IMR-90 (cell line): ENCODE measurements around the gene NEMP1. TPM values are rescaled to one million over a fixed set of nuclear protein-coding genes. Genes with fewer than 3 reads are reported as not detected.

Experiments used
- ATAC-seq: fragments of 200-7000 bp; cut with Tn5 transposase; 2 replicates; pipeline ENCODE4 v1.9.1; 2020; ENCODE audit warnings: low read depth, mild to moderate bottlenecking, moderate library complexity
- BruUV-seq: library from RNA; stranded (reverse); fragments of 400-500 nt; replicated peaks from 2 replicates; lab custom pipeline; 2021; lab: Mats Ljungman, UMichigan
- CTCF ChIA-PET: fragments of 300-600 bp; formaldehyde crosslinking; extraction: SDS; loops from one replicate; lab custom pipeline; 2021; ENCODE audit warnings: antibody characterized with exemption; lab: Yijun Ruan, JAX
- POLR2A ChIA-PET: fragments of 300-600 bp; sonication (Branson Sonifier 250); formaldehyde crosslinking; loops from one replicate; lab custom pipeline; 2022; ENCODE audit warnings: antibody characterized with exemption; ENCODE audit not compliant: unreplicated experiment; lab: Charles Lee
- DNase-seq: peaks from one replicate; pipeline ENCODE4 v3.0.0; 2013
- H2AFZ ChIP-seq: replicated peaks from 2 replicates; pipeline ENCODE3; 2013; ENCODE audit warnings: low read length, mild to moderate bottlenecking; ENCODE audit not compliant: poor library complexity
- H2AK5ac ChIP-seq: 2 replicates; pipeline ENCODE4 v1.6.1; 2013; ENCODE audit warnings: low read depth, low read length, inconsistent platforms
- H2AK9ac ChIP-seq: replicated peaks from 2 replicates; pipeline ENCODE3; 2013; ENCODE audit warnings: mild to moderate bottlenecking, low read depth, low read length, moderate library complexity; ENCODE audit not compliant: poor library complexity
- H2BK120ac ChIP-seq: 2 replicates; pipeline ENCODE4 v1.6.1; 2013; ENCODE audit warnings: low read depth, low read length, inconsistent platforms
- H2BK15ac ChIP-seq: 3 replicates; pipeline ENCODE4 v1.6.1; 2013; ENCODE audit warnings: low read depth, low read length, inconsistent platforms
- H2BK20ac ChIP-seq: 2 replicates; pipeline ENCODE4 v1.6.1; 2013; ENCODE audit warnings: low read depth, mild to moderate bottlenecking, inconsistent platforms, low read length, moderate library complexity
- H2BK5ac ChIP-seq: 2 replicates; pipeline ENCODE4 v1.6.1; 2013; ENCODE audit warnings: mild to moderate bottlenecking, low read depth, low read length, inconsistent platforms; ENCODE audit not compliant: poor library complexity, severe bottlenecking
- H3K14ac ChIP-seq: replicated peaks from 2 replicates; pipeline ENCODE4 v1.6.1; 2013; ENCODE audit warnings: low read depth, low read length, inconsistent platforms
- H3K18ac ChIP-seq: 2 replicates; pipeline ENCODE4 v1.6.1; 2013; ENCODE audit warnings: low read depth, low read length, control low read depth
- H3K23ac ChIP-seq: 2 replicates; pipeline ENCODE4 v1.6.1; 2013; ENCODE audit warnings: low read depth, low read length, inconsistent platforms
- H3K27ac ChIP-seq: 2 replicates; pipeline ENCODE4 v1.5.1; 2013; ENCODE audit warnings: mild to moderate bottlenecking, control low read depth, low read length; ENCODE audit not compliant: insufficient read depth
- H3K27me3 ChIP-seq: 2 replicates; pipeline ENCODE4 v1.6.1; 2013; ENCODE audit warnings: low read length; ENCODE audit not compliant: control insufficient read depth, insufficient read depth
- H3K36me3 ChIP-seq: 2 replicates; pipeline ENCODE4 v1.6.1; 2013; ENCODE audit warnings: low read length, mixed read lengths; ENCODE audit not compliant: control insufficient read depth, insufficient read depth
- H3K4ac ChIP-seq: 2 replicates; pipeline ENCODE4 v1.6.1; 2013; ENCODE audit warnings: low read depth, low read length, inconsistent platforms
- H3K4me1 ChIP-seq: 2 replicates; pipeline ENCODE4 v1.6.1; 2013; ENCODE audit warnings: low read length, mixed read lengths; ENCODE audit not compliant: control insufficient read depth, insufficient read depth
- H3K4me2 ChIP-seq: 2 replicates; pipeline ENCODE4 v1.6.1; 2013; ENCODE audit warnings: low read depth, mild to moderate bottlenecking, control low read depth, low read length, moderate library complexity
- H3K4me3 ChIP-seq: 2 replicates; pipeline ENCODE4 v1.5.1; 2013; ENCODE audit warnings: low read depth, mild to moderate bottlenecking, control low read depth, low read length, moderate library complexity; ENCODE audit not compliant: insufficient read depth
- H3K56ac ChIP-seq: 2 replicates; pipeline ENCODE4 v1.6.1; 2013; ENCODE audit warnings: low read length, inconsistent platforms; ENCODE audit not compliant: insufficient read depth; ENCODE audit errors: extremely low read depth
- H3K79me1 ChIP-seq, 2 experiments: 2 replicates each; pipeline ENCODE4 v1.6.1; 2013; ENCODE audit warnings: low read length in 2 of 2, inconsistent platforms in 1 of 2, low read depth in 1 of 2
- H3K9ac ChIP-seq: 2 replicates; pipeline ENCODE4 v1.6.1; 2013; ENCODE audit warnings: low read depth, low read length, control low read depth
- H3K9me1 ChIP-seq: 2 replicates; pipeline ENCODE4 v1.6.1; 2013; ENCODE audit warnings: low read length, inconsistent platforms; ENCODE audit not compliant: insufficient read depth
- H3K9me3 ChIP-seq: 2 replicates; pipeline ENCODE4 v1.6.1; 2013; ENCODE audit warnings: low read length; ENCODE audit not compliant: control insufficient read depth, insufficient read depth
- H4K20me1 ChIP-seq: 2 replicates; pipeline ENCODE4 v1.6.1; 2013; ENCODE audit warnings: low read length, inconsistent platforms; ENCODE audit not compliant: insufficient read depth
- H4K5ac ChIP-seq: 2 replicates; pipeline ENCODE4 v1.6.1; 2013; ENCODE audit warnings: mild to moderate bottlenecking, low read depth, low read length, control low read depth
- H4K8ac ChIP-seq, 2 experiments: 2 replicates each; pipeline ENCODE4 v1.6.1; 2013; ENCODE audit warnings: low read depth in 2 of 2, low read length in 2 of 2, control low read depth in 1 of 2, inconsistent platforms in 1 of 2
- H4K91ac ChIP-seq: 2 replicates; pipeline ENCODE4 v1.6.1; 2013; ENCODE audit warnings: low read depth, low read length, inconsistent platforms; ENCODE audit not compliant: insufficient read depth
- ELK1 ChIP-seq: fragments of 150-350 bp; IDR thresholded peaks from 2 replicates; pipeline ENCODE4 v1.6.1; 2016; ENCODE audit warnings: low read depth, mild to moderate bottlenecking, low read length, moderate library complexity, borderline replicate concordance
- FOS ChIP-seq: fragments of 150-350 bp; IDR thresholded peaks from 2 replicates; pipeline ENCODE4 v1.6.1; 2016; ENCODE audit warnings: low read depth, low read length
- NFE2L2 ChIP-seq: fragments of 150-350 bp; IDR thresholded peaks from 2 replicates; pipeline ENCODE4 v1.6.1; 2016; ENCODE audit warnings: low read depth, mild to moderate bottlenecking, low read length
- RAD21 ChIP-seq: IDR thresholded peaks from 2 replicates; pipeline ENCODE4 v1.6.1; 2012; ENCODE audit warnings: low read length, improper control_type of control experiment
- RCOR1 ChIP-seq: IDR thresholded peaks from 2 replicates; pipeline ENCODE4 v1.6.1; 2012; ENCODE audit warnings: mild to moderate bottlenecking, low read length, improper control_type of control experiment; ENCODE audit not compliant: insufficient replicate concordance
- RFX5 ChIP-seq: IDR thresholded peaks from 2 replicates; pipeline ENCODE4 v1.8.0; 2012; ENCODE audit warnings: low read depth, mild to moderate bottlenecking, low read length, moderate library complexity
- WGBS, 2 experiments: methylation state at CpG; one replicate each; pipeline versions ENCODE4 v1.1.5 to v1.1.7; 2013; ENCODE audit warnings: missing lambda C conversion rate in 2 of 2; ENCODE audit not compliant: insufficient read length in 1 of 2; ENCODE audit errors: extremely low coverage in 2 of 2; 5-methylcytosine and 5-hydroxymethylcytosine counted together
- dilution Hi-C: fragments of 300-500 bp; cut with HindIII; formaldehyde crosslinking; loops from one replicate; pipeline ENCODE4 v1.14.3; 2018; ENCODE audit warnings: low sequenced_read_pairs; ENCODE audit not compliant: unreplicated experiment
- in situ Hi-C: fragments of 300-500 bp; cut with MboI; formaldehyde crosslinking; loops from 3 replicates; pipeline ENCODE4 v1.14.3; 2019; ENCODE audit warnings: low sequenced_read_pairs, inconsistent platforms, mixed read lengths
- intact Hi-C: fragments of 100-400 bp; cut with micrococcal nuclease; formaldehyde crosslinking; loops from 2 replicates; pipeline ENCODE4 v1.10.0; 2022
- polyA plus RNA-seq, 3 experiments: library from polyadenylated mRNA; depleted of rRNA; stranded (reverse); fragments of >200 nt; gene quantifications; 2 replicates each; pipeline ENCODE4 v1.2.3, GENCODE V29; 2012; ENCODE audit warnings: low replicate concordance in 1 of 3
- total RNA-seq: library from RNA; depleted of rRNA; stranded (reverse); fragments of >200 nt; gene quantifications from 2 replicates; pipeline ENCODE4 v1.2.3, GENCODE V29; 2012

Gene NEMP1
- total and polyA plus RNA-seq, 2 of the 4 experiments (the other 2 are of a cell fraction) = 8.9 to 10.9 TPM

GRCh38 chr12:57096748-57097553, 18.4 kb upstream of the NEMP1 start:
- H2AFZ ChIP-seq = no peak overlapping the region
- no TSS peak for BruUV-seq
- H2BK5ac ChIP-seq = peak overlapping the region; percentile 80
- peak overlapping the region; percentile 4; the same call in 1 of the 2 replicates for H2AK5ac ChIP-seq
- no peak for ATAC-seq
- H3K9me3 ChIP-seq = no peaks in the 10 kb centered on the region
- no peak overlapping the region for H2AK9ac ChIP-seq
- TF ChIP-seq RAD21 (no peak), RFX5 (no peak), NFE2L2 (no peak), RCOR1 (no peak), FOS (no peak), ELK1 (no peak)
- H3K23ac ChIP-seq = no peak overlapping the region
- DNase-seq = no peak
- H3K4ac ChIP-seq = no peak overlapping the region
- peaks cover 13 to 56% of the 10 kb centered on the region in 2 experiments for H3K79me1 ChIP-seq
- dilution Hi-C loops (no loop called here), in situ Hi-C loops (no loop called here), intact Hi-C loops (no loop called here)
- H3K56ac ChIP-seq = no peak overlapping the region
- H3K4me1 ChIP-seq = peaks cover 31% of the 10 kb centered on the region
- no peak overlapping the region for H4K8ac ChIP-seq
- H2BK15ac ChIP-seq = no peak overlapping the region
- no peak overlapping the region for H2BK20ac ChIP-seq
- H4K91ac ChIP-seq = no peak overlapping the region
- no peak overlapping the region for H3K14ac ChIP-seq
- no peak overlapping the region for H3K9ac ChIP-seq
- H3K4me3 ChIP-seq = no peak overlapping the region
- H3K9me1 ChIP-seq = peaks cover 10% of the 10 kb centered on the region
- POLR2A ChIA-PET = interaction anchor here (0.6 to 2.1 kb wide), 4 partner anchors 9 to 522 kb away, joined by 3 to 6 read pairs (median 5); partner anchors contain the start of gene STAT6
- CTCF ChIA-PET = no interaction called here
- peaks cover 70% of the 10 kb centered on the region for H3K36me3 ChIP-seq
- H3K18ac ChIP-seq = no peak overlapping the region
- no peaks in the 10 kb centered on the region for H3K27me3 ChIP-seq
- no peak overlapping the region for H3K4me2 ChIP-seq
- H4K20me1 ChIP-seq = peaks cover 40% of the 10 kb centered on the region
- H2BK120ac ChIP-seq = no peak overlapping the region
- 83% methylated on average over 2 of the region's 8 CpGs; no CpG with 5 or more reads in 1 of the 2 experiments for WGBS, 2 experiments
- H4K5ac ChIP-seq = no peak overlapping the region
- H3K27ac ChIP-seq = peak overlapping the region; percentile 23; the same call in 1 of the 2 replicates
